ENCODE results near the gene GALNT2. TPM values are rescaled to one million over a fixed set of nuclear protein-coding genes. Genes with fewer than 3 reads are reported as not detected.

GALNT2 gene
- total RNA-seq, 1 experiment from 2014 or later: 62.2 TPM

DNA sequence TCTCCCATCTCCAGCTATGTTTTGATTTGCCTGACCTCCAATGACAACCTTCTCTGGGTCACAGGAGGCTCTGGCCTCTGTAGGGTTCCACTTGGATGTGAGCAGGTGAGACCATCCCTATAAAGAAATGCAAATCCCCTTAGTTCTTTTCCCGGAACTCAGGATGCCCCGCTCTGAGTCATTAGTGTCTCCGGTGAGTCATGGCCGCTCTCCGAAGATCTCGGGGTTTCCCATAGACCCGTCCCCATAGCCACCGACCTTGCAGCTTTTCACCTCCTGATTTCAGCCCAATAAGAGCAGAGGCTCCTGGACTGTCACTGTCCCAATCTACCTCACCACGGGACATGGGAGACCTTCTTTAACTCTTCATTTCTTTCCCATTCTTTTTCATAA is 260.9 kb downstream of the GALNT2 start:
- no TSS peak for BruUV-seq (replicated peaks)
- H3K36me3 ChIP-seq (ENCODE audit: control insufficient read depth, insufficient read depth, low read length): no peaks in the 10 kb centered on the region
- ChIA-PET POLR2A (no interaction called here), CTCF (no interaction called here)
- Mint-ChIP-seq H3K27me3 (ENCODE audit: insufficient read depth, unreplicated experiment) (no peaks in the 10 kb centered on the region), H3K4me1 (ENCODE audit: low read depth, unreplicated experiment) (no peaks in the 10 kb centered on the region), H3K27ac (ENCODE audit: unreplicated experiment) (no peak overlapping the region), H3K9me3 (ENCODE audit: unreplicated experiment) (no peaks in the 10 kb centered on the region), H3K36me3 (ENCODE audit: insufficient read depth, unreplicated experiment) (no peaks in the 10 kb centered on the region), H3K4me3 (ENCODE audit: unreplicated experiment) (no peak overlapping the region)
- H3K4me1 ChIP-seq: no peaks in the 10 kb centered on the region
- no peak for TF ChIP-seq CTCF (IDR thresholded peaks at IDR 0.05; ENCODE audit: insufficient read depth in 1 of 2, low read depth in 1 of 2, low read length in 1 of 2, severe bottlenecking in 1 of 2, unreplicated experiment in 1 of 2)
- no peak overlapping the region for H3K4me3 ChIP-seq (ENCODE audit: low read depth, low read length)
- H3K9me3 ChIP-seq: no peaks in the 10 kb centered on the region
- intact Hi-C loops (cut with micrococcal nuclease; ENCODE audit: unreplicated experiment): no loop called here
- DNase-seq: no peak
- H3K27me3 ChIP-seq (replicated peaks; ENCODE audit: control insufficient read depth, insufficient read depth, low read length): no peaks in the 10 kb centered on the region

- Mint-ChIP-seq H3K4me3 (ENCODE audit: unreplicated experiment) (no peak overlapping the region), H3K4me1 (ENCODE audit: low read depth, unreplicated experiment) (no peaks in the 10 kb centered on the region), H3K27me3 (ENCODE audit: insufficient read depth, unreplicated experiment) (no peaks in the 10 kb centered on the region), H3K9me3 (ENCODE audit: unreplicated experiment) (no peaks in the 10 kb centered on the region), H3K27ac (ENCODE audit: unreplicated experiment) (no peak overlapping the region), H3K36me3 (ENCODE audit: insufficient read depth, unreplicated experiment) (no peaks in the 10 kb centered on the region)
- no peaks in the 10 kb centered on the region for H3K27me3 ChIP-seq (replicated peaks; ENCODE audit: control insufficient read depth, insufficient read depth, low read length)
- H3K4me1 ChIP-seq: no peaks in the 10 kb centered on the region
- TF ChIP-seq CTCF (IDR thresholded peaks at IDR 0.05; ENCODE audit: insufficient read depth in 1 of 2, low read depth in 1 of 2, low read length in 1 of 2, severe bottlenecking in 1 of 2, unreplicated experiment in 1 of 2): no peak
- H3K9me3 ChIP-seq: no peaks in the 10 kb centered on the region
- CTCF ChIA-PET: no interaction called here
- no peak overlapping the region for H3K4me3 ChIP-seq (ENCODE audit: low read depth, low read length)
- no peaks in the 10 kb centered on the region for H3K36me3 ChIP-seq (ENCODE audit: control insufficient read depth, insufficient read depth, low read length)
- intact Hi-C loops (cut with micrococcal nuclease; ENCODE audit: unreplicated experiment): no loop called here
- DNase-seq: no peak
- POLR2A ChIA-PET: no interaction called here
- BruUV-seq (replicated peaks): no TSS peak
Observed at GRCh38 chr1:230328342-230329015, 261.4 kb downstream of the GALNT2 start.

GRCh38 chr1:230330157-230330556 is 263.1 kb downstream of the GALNT2 start:
- no peak overlapping the region for H3K4me3 Mint-ChIP-seq (ENCODE audit: unreplicated experiment)
- CTCF ChIA-PET: no interaction called here

More at GRCh38 chr1:230330157-230330556, 263.1 kb downstream of the GALNT2 start:
- no peaks in the 10 kb centered on the region for H3K9me3 ChIP-seq
- no peak for DNase-seq
- no peaks in the 10 kb centered on the region for H3K9me3 Mint-ChIP-seq (ENCODE audit: unreplicated experiment)
- no peaks in the 10 kb centered on the region for H3K36me3 Mint-ChIP-seq (ENCODE audit: insufficient read depth, unreplicated experiment)
- no peaks in the 10 kb centered on the region for H3K36me3 ChIP-seq (ENCODE audit: control insufficient read depth, insufficient read depth, low read length)
- BruUV-seq (replicated peaks): no TSS peak
- H3K4me3 ChIP-seq (ENCODE audit: low read depth, low read length): no peak overlapping the region
- H3K27ac Mint-ChIP-seq (ENCODE audit: unreplicated experiment): no peak overlapping the region
- intact Hi-C loops (cut with micrococcal nuclease; ENCODE audit: unreplicated experiment): no loop called here
- H3K4me1 ChIP-seq: no peaks in the 10 kb centered on the region
- H3K27me3 Mint-ChIP-seq (ENCODE audit: insufficient read depth, unreplicated experiment): no peaks in the 10 kb centered on the region
- no peaks in the 10 kb centered on the region for H3K27me3 ChIP-seq (replicated peaks; ENCODE audit: control insufficient read depth, insufficient read depth, low read length)
- no peaks in the 10 kb centered on the region for H3K4me1 Mint-ChIP-seq (ENCODE audit: low read depth, unreplicated experiment)
- no peak for TF ChIP-seq CTCF (IDR thresholded peaks at IDR 0.05; ENCODE audit: insufficient read depth in 1 of 2, low read depth in 1 of 2, low read length in 1 of 2, severe bottlenecking in 1 of 2, unreplicated experiment in 1 of 2)
- POLR2A ChIA-PET: no interaction called here
